GM12801 (cell line): ENCODE measurements around the gene SIPA1L3.

ENCODE experiments used
- TF ChIP-seq, protein P1 (sequence below): IDR thresholded peaks from one replicate; pipeline ENCODE4 v1.5.1; 2011; ENCODE audit warnings: control low read depth; ENCODE audit not compliant: insufficient read length; ENCODE audit errors: extremely low read depth

Gene SIPA1L3

GRCh38 chr19:38191747-38192146 is 284.7 kb downstream of the SIPA1L3 start:
- TF ChIP-seq, protein P1, sequence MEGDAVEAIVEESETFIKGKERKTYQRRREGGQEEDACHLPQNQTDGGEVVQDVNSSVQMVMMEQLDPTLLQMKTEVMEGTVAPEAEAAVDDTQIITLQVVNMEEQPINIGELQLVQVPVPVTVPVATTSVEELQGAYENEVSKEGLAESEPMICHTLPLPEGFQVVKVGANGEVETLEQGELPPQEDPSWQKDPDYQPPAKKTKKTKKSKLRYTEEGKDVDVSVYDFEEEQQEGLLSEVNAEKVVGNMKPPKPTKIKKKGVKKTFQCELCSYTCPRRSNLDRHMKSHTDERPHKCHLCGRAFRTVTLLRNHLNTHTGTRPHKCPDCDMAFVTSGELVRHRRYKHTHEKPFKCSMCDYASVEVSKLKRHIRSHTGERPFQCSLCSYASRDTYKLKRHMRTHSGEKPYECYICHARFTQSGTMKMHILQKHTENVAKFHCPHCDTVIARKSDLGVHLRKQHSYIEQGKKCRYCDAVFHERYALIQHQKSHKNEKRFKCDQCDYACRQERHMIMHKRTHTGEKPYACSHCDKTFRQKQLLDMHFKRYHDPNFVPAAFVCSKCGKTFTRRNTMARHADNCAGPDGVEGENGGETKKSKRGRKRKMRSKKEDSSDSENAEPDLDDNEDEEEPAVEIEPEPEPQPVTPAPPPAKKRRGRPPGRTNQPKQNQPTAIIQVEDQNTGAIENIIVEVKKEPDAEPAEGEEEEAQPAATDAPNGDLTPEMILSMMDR, result no peak

DNA sequence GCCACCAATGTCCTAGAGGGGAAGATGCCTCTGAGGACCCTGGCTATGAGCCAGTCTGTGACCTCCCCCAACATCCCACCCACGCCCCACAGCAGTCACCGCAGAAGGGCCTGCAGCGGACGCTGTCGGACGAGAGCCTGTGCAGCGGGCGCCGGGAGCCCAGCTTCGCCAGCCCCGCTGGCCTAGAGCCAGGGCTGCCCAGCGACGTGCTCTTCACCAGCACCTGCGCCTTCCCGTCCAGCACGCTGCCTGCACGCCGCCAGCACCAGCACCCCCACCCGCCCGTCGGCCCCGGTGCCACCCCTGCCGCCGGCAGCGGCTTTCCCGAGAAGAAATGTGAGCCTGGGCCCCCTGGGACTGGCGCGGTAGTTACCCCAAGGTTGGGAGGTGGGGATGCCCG is 286.4 kb downstream of the SIPA1L3 start:
- TF ChIP-seq, protein P1, result no peak

- TF ChIP-seq, protein P1, result no peak
These were observed 287.2 kb downstream of the SIPA1L3 start for GRCh38 chr19:38194061-38194701.

- TF ChIP-seq, protein P1, result no peak
These were observed 288.2 kb downstream of the SIPA1L3 start for GRCh38 chr19:38195237-38195636.

GRCh38 chr19:38196245-38196837 is 289.3 kb downstream of the SIPA1L3 start:
- TF ChIP-seq, protein P1, result no peak

- TF ChIP-seq, protein P1, result no peak
These were observed 290.1 kb downstream of the SIPA1L3 start for GRCh38 chr19:38196948-38197656.

GRCh38 chr19:38197937-38198704 is 291.1 kb downstream of the SIPA1L3 start:
- TF ChIP-seq, protein P1, result no peak
